ENCODE measurements around the gene SPATA33.
"Not testable (repeated sequence)": the region's sequence is repeated elsewhere in the genome, so short reads cannot be mapped to it uniquely, and the experiment has no call there.

Gene SPATA33

GRCh38 chr16:89693931-89694783 is 36.5 kb downstream of the SPATA33 start:
- ChIA-PET CTCF (interaction anchor here (1.5 kb wide), 1 partner anchor 12 kb away, joined by 4 read pairs; no protein-coding TSS in a partner anchor), POLR2A (interaction anchor here (0.8 to 2.8 kb wide), 3 partner anchors 7 to 26 kb away, joined by 4 to 10 read pairs (median 5); partner anchors contain the start of genes CDK10 and VPS9D1)
- no peak for TF ChIP-seq HDGF (IDR thresholded peaks at IDR 0.05; ENCODE audit: borderline replicate concordance)
- no peak for TF ChIP-seq FOXA1 (IDR thresholded peaks at IDR 0.05)
- TF ChIP-seq TARDBP (IDR thresholded peaks at IDR 0.05) = no peak
- TF ChIP-seq, protein P1, sequence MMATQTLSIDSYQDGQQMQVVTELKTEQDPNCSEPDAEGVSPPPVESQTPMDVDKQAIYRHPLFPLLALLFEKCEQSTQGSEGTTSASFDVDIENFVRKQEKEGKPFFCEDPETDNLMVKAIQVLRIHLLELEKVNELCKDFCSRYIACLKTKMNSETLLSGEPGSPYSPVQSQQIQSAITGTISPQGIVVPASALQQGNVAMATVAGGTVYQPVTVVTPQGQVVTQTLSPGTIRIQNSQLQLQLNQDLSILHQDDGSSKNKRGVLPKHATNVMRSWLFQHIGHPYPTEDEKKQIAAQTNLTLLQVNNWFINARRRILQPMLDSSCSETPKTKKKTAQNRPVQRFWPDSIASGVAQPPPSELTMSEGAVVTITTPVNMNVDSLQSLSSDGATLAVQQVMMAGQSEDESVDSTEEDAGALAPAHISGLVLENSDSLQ (IDR thresholded peaks at IDR 0.05) = no peak
- no peak for TF ChIP-seq LEF1 (IDR thresholded peaks at IDR 0.05; ENCODE audit: borderline replicate concordance)
- no peak for TF ChIP-seq CTBP1 (IDR thresholded peaks at IDR 0.05; ENCODE audit: borderline replicate concordance)
- TF ChIP-seq BHLHE40 (IDR thresholded peaks at IDR 0.05; ENCODE audit: borderline replicate concordance) = no peak
- no peak for TF ChIP-seq FOXM1 (IDR thresholded peaks at IDR 0.05; ENCODE audit: borderline replicate concordance)
- TF ChIP-seq SUZ12 (IDR thresholded peaks at IDR 0.05) = no peak
- TF ChIP-seq NFRKB (IDR thresholded peaks at IDR 0.05) = no peak
- no peak for TF ChIP-seq ZNF384 (IDR thresholded peaks at IDR 0.05)
- no peak for TF ChIP-seq ELF4 (IDR thresholded peaks at IDR 0.05)
- TF ChIP-seq L3MBTL2 (conservative IDR thresholded peaks at IDR 0.05) = no peak
- no peak for DNase-seq (ENCODE audit: extremely low spot score)

DNA sequence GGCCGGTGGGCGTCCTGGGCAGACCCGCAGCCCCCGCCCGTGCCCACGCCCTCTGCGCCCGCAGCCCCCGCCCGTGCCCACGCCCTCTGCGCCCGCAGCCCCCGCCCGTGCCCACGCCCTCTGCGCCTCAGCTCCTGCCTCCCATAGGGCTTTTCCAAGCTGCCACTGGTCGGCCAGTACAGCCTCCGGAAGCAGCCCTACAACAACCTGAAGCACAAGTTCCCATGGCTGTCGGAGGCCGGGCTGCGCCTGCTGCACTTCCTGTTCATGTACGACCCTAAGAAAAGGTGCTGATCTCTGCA is 37.1 kb downstream of the SPATA33 start:
- POLR2A ChIA-PET = interaction anchor here (2.0 to 2.8 kb wide), 2 partner anchors 8 to 13 kb away, joined by 5 to 10 read pairs; partner anchors contain the start of gene CDK10

DNA sequence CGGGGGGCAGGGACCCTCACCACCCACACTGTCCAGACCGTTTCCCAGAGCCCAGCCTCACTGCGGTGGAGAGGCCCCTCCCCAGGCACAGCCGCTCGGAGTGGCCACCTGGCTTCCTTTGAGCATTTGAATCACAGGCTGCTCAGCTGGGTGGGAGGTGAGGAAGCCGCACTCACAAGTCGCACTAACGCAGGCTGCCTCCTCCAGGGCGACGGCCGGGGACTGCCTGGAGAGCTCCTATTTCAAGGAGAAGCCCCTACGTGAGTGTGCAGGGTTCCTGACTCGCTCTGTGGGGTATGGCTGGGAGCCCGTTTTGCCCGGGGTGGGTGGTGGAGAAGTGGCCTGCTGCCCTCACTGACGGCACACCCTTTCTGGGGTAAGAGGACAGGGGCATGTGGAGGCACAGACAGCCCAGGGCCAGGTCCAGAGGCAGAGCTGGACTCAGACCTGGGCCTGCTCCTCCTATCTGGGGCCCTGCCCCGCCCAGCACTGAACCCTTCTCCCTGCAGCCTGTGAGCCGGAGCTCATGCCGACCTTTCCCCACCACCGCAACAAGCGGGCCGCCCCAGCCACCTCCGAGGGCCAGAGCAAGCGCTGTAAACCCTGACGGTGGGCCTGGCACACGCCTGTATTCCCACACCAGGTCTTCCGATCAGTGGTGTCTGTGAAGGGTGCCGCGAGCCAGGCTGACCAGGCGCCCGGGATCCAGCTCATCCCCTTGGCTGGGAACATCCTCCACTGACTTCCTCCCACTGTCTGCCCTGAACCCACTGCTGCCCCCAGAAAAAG is 37.6 kb downstream of the SPATA33 start:
- POLR2A ChIA-PET = interaction anchor here (2.0 to 2.8 kb wide), 2 partner anchors 9 to 12 kb away, joined by 5 to 10 read pairs; partner anchors contain the start of gene CDK10
- CTCF ChIA-PET = interaction anchor here (1.5 kb wide), 1 partner anchor 11 kb away, joined by 4 read pairs; no protein-coding TSS in a partner anchor
- no peak for DNase-seq (ENCODE audit: extremely low spot score)
- TF ChIP-seq SP1 (IDR thresholded peaks at IDR 0.05) = no peak
- TF ChIP-seq LEF1 (IDR thresholded peaks at IDR 0.05; ENCODE audit: borderline replicate concordance) = no peak
- TF ChIP-seq NFRKB (IDR thresholded peaks at IDR 0.05) = no peak
- TF ChIP-seq BHLHE40 (IDR thresholded peaks at IDR 0.05; ENCODE audit: borderline replicate concordance) = no peak
- no peak for TF ChIP-seq ARNT (IDR thresholded peaks at IDR 0.05)
- no peak for TF ChIP-seq FOXM1 (IDR thresholded peaks at IDR 0.05; ENCODE audit: borderline replicate concordance)
- TF ChIP-seq ELF4 (IDR thresholded peaks at IDR 0.05) = no peak

More for the DNA sequence above, 37.1 kb downstream of the SPATA33 start:
- CTCF ChIA-PET = interaction anchor here (1.5 kb wide), 1 partner anchor 11 kb away, joined by 4 read pairs; no protein-coding TSS in a partner anchor
- DNase-seq (ENCODE audit: extremely low spot score) = not testable (repeated sequence)

GRCh38 chr16:89695875-89696669 is 38.4 kb downstream of the SPATA33 start:
- TF ChIP-seq ARNT (IDR thresholded peaks at IDR 0.05) (no peak), ZNF384 (IDR thresholded peaks at IDR 0.05) (no peak), CTBP1 (IDR thresholded peaks at IDR 0.05; ENCODE audit: borderline replicate concordance) (no peak), L3MBTL2 (conservative IDR thresholded peaks at IDR 0.05) (no peak)
- CTCF ChIA-PET = interaction anchor here (1.5 kb wide), 1 partner anchor 10 kb away, joined by 4 read pairs; no protein-coding TSS in a partner anchor
- DNase-seq (ENCODE audit: extremely low spot score) = no peak
- POLR2A ChIA-PET = interaction anchor here (2.8 kb wide), 1 partner anchor 9 kb away, joined by 10 read pairs; the partner anchor contains the start of gene CDK10

GRCh38 chr16:89696670-89697128 is 39.1 kb downstream of the SPATA33 start:
- POLR2A ChIA-PET = interaction anchor here (0.8 to 2.8 kb wide), 3 partner anchors 9 to 15 kb away, joined by 3 to 10 read pairs (median 3); partner anchors contain the start of gene CDK10
- no peak for DNase-seq (ENCODE audit: extremely low spot score)
- CTCF ChIA-PET = no interaction called here
- TF ChIP-seq NFRKB (IDR thresholded peaks at IDR 0.05) = no peak

GRCh38 chr16:89697161-89697615 is 39.6 kb downstream of the SPATA33 start:
- CTCF ChIA-PET = interaction anchor here (0.6 kb wide), 1 partner anchor 17 kb away, joined by 3 read pairs; no protein-coding TSS in a partner anchor
- no peak for DNase-seq (ENCODE audit: extremely low spot score)
- TF ChIP-seq TARDBP (IDR thresholded peaks at IDR 0.05) (no peak), LEF1 (IDR thresholded peaks at IDR 0.05; ENCODE audit: borderline replicate concordance) (no peak), ELF4 (IDR thresholded peaks at IDR 0.05) (no peak), FOXK2 (IDR thresholded peaks at IDR 0.05) (no peak), CTBP1 (IDR thresholded peaks at IDR 0.05; ENCODE audit: borderline replicate concordance) (no peak), ARNT (IDR thresholded peaks at IDR 0.05) (no peak), L3MBTL2 (conservative IDR thresholded peaks at IDR 0.05) (no peak), FOXA1 (IDR thresholded peaks at IDR 0.05) (no peak), NFRKB (IDR thresholded peaks at IDR 0.05) (no peak), SUZ12 (IDR thresholded peaks at IDR 0.05) (no peak), SP1 (IDR thresholded peaks at IDR 0.05) (no peak), FOXM1 (IDR thresholded peaks at IDR 0.05; ENCODE audit: borderline replicate concordance) (no peak), ZNF384 (IDR thresholded peaks at IDR 0.05) (no peak), BHLHE40 (IDR thresholded peaks at IDR 0.05; ENCODE audit: borderline replicate concordance) (no peak), HDGF (IDR thresholded peaks at IDR 0.05; ENCODE audit: borderline replicate concordance) (no peak)
- TF ChIP-seq, protein P1 (IDR thresholded peaks at IDR 0.05) = no peak
- POLR2A ChIA-PET = interaction anchor here (0.8 to 2.8 kb wide), 5 partner anchors 9 to 37 kb away, joined by 3 to 10 read pairs (median 3); partner anchors contain the start of gene CDK10

Measured in HEK293T (cell line).